Panc1 (cell line): ENCODE results near the gene OR51B4.

Source experiments
- SIN3A ChIP-seq: IDR thresholded peaks from 2 replicates; pipeline ENCODE4 v1.6.1; 2012; ENCODE audit warnings: low read depth, mild to moderate bottlenecking, low read length, moderate library complexity, borderline replicate concordance; ENCODE audit not compliant: insufficient read depth
- TF ChIP-seq, protein P1 (sequence below): fragments of 450-650 bp; IDR thresholded peaks from 2 replicates; pipeline ENCODE4 v1.5.1; 2017; ENCODE audit warnings: mild to moderate bottlenecking

DNA sequence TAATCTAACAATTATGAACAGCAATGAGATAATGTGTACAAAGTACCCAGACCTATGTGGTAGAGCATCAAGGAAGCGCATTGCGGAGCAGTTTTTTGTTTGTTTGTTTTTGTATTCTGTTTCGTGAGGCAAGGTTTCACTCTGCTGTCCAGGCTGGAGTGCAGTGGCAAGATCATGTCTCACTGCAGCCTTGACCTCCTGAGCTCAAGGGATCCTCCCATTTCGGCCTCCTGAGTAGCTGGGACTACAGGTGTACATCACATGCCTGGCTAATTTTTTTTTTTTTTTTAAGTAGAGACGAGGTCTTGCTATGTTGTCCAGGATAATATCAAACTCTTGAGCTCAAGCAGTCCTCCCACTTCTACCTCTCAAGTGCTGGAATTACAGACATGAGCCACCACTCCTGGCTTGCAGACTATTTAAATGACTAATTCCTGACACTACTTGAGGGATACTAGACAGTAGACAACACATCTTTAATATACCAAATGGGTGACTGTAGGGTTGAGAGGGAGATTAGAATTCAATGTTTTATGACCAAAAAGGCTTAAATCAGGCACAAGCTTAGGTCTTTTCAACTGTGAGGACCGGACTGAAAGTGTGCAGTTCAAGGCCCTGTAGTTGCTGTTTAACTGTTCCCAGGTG, 12.7 kb downstream of the OR51B4 start:
- TF ChIP-seq, protein P1, sequence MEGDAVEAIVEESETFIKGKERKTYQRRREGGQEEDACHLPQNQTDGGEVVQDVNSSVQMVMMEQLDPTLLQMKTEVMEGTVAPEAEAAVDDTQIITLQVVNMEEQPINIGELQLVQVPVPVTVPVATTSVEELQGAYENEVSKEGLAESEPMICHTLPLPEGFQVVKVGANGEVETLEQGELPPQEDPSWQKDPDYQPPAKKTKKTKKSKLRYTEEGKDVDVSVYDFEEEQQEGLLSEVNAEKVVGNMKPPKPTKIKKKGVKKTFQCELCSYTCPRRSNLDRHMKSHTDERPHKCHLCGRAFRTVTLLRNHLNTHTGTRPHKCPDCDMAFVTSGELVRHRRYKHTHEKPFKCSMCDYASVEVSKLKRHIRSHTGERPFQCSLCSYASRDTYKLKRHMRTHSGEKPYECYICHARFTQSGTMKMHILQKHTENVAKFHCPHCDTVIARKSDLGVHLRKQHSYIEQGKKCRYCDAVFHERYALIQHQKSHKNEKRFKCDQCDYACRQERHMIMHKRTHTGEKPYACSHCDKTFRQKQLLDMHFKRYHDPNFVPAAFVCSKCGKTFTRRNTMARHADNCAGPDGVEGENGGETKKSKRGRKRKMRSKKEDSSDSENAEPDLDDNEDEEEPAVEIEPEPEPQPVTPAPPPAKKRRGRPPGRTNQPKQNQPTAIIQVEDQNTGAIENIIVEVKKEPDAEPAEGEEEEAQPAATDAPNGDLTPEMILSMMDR = no peak
- no peak for TF ChIP-seq SIN3A
